ENCODE data around the gene ABCC1. TPM values are rescaled to one million over a fixed set of nuclear protein-coding genes. Genes with fewer than 3 reads are reported as not detected.
"Not testable (repeated sequence)": the region's sequence is repeated elsewhere in the genome, so short reads cannot be mapped to it uniquely, and the experiment has no call there.

The ABCC1 gene
- total RNA-seq, 1 donor from 2014 or later: 69.4 TPM

DNA sequence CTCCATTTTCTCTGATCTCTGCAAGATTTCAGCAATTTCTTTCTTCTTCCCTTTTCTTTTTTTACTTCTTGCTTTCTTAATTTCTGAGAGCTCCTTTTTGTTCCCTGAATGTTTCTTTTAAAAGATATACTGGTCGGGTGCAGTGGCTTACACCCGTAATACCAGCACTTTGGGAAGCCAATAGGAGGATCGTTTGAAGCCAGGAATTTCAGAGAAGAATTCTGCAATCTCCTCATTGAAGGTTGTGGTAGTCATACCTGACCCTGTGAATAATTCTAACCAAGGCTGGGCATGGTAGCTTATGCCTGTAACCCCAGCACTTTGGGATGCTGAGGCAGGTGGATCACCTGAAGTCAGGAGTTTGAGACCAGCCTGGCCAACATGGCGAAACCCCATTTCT lies 15.6 kb upstream of the ABCC1 start:
- no peak for DNase-seq (ENCODE audit: low spot score in 2 of 2, unreplicated experiment in 2 of 2)
- peaks cover 2% of the 10 kb centered on the region for H3K36me3 Mint-ChIP-seq
- H3K27me3 Mint-ChIP-seq (ENCODE audit: low read depth): peaks cover 2% of the 10 kb centered on the region
- H3K4me3 Mint-ChIP-seq: no peak overlapping the region
- TF ChIP-seq, protein P1, sequence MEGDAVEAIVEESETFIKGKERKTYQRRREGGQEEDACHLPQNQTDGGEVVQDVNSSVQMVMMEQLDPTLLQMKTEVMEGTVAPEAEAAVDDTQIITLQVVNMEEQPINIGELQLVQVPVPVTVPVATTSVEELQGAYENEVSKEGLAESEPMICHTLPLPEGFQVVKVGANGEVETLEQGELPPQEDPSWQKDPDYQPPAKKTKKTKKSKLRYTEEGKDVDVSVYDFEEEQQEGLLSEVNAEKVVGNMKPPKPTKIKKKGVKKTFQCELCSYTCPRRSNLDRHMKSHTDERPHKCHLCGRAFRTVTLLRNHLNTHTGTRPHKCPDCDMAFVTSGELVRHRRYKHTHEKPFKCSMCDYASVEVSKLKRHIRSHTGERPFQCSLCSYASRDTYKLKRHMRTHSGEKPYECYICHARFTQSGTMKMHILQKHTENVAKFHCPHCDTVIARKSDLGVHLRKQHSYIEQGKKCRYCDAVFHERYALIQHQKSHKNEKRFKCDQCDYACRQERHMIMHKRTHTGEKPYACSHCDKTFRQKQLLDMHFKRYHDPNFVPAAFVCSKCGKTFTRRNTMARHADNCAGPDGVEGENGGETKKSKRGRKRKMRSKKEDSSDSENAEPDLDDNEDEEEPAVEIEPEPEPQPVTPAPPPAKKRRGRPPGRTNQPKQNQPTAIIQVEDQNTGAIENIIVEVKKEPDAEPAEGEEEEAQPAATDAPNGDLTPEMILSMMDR (IDR thresholded peaks at IDR 0.05; ENCODE audit: unreplicated experiment): no peak
- H3K4me1 Mint-ChIP-seq: no peaks in the 10 kb centered on the region
- peaks cover 8% of the 10 kb centered on the region for H3K9me3 Mint-ChIP-seq
- H3K27ac Mint-ChIP-seq: no peak overlapping the region

DNA sequence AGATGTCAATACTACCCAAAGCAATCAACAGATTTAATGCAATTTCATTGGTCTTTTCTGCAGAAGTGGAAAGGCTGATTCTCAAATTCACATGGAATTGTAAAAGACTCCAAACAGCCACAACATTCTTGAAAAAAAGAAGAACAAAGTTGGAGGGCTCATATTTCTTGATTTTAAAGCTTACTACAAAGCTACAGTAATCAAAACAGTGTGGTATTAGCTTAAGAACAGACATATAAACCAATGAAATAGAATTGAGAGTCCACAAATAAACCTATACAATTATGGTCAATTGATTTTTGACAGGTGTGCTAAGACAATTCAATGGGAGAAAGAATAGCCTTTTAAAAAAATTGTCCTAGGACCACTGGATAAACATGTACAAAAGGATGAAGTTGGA lies 14.4 kb upstream of the ABCC1 start:
- Mint-ChIP-seq H3K27ac (no peak overlapping the region), H3K4me3 (no peak overlapping the region), H3K4me1 (no peaks in the 10 kb centered on the region), H3K27me3 (ENCODE audit: low read depth) (peaks cover 2% of the 10 kb centered on the region), H3K9me3 (peaks cover 8% of the 10 kb centered on the region), H3K36me3 (peaks cover 2% of the 10 kb centered on the region)
- no peak for DNase-seq (ENCODE audit: low spot score in 2 of 2, unreplicated experiment in 2 of 2)
- TF ChIP-seq, protein P1 (IDR thresholded peaks at IDR 0.05; ENCODE audit: unreplicated experiment): no peak

DNA sequence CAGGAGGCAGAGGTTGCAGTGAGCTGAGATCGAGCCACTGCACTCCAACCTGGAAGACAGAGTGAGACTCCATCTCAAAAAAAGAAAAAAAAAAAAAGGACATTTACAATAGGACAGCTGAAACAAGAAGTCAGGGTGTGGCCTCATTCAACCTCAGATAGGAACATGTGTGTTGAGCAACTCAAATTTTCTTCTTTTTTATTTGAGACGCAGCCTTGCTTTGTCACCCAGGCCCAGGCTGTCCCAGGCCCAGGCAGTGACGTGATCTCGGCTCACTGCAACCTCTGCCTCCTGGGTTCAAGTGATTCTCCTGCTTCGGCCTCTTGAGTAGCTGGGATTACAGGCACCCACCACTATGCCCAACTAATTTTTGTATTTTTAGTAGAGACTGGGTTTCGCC lies 12.6 kb upstream of the ABCC1 start:
- not testable (repeated sequence) for H3K4me3 Mint-ChIP-seq; DNase-seq (ENCODE audit: low spot score in 2 of 2, unreplicated experiment in 2 of 2); H3K4me1 Mint-ChIP-seq; H3K27me3 Mint-ChIP-seq (ENCODE audit: low read depth); H3K36me3 Mint-ChIP-seq; H3K9me3 Mint-ChIP-seq; H3K27ac Mint-ChIP-seq

DNA sequence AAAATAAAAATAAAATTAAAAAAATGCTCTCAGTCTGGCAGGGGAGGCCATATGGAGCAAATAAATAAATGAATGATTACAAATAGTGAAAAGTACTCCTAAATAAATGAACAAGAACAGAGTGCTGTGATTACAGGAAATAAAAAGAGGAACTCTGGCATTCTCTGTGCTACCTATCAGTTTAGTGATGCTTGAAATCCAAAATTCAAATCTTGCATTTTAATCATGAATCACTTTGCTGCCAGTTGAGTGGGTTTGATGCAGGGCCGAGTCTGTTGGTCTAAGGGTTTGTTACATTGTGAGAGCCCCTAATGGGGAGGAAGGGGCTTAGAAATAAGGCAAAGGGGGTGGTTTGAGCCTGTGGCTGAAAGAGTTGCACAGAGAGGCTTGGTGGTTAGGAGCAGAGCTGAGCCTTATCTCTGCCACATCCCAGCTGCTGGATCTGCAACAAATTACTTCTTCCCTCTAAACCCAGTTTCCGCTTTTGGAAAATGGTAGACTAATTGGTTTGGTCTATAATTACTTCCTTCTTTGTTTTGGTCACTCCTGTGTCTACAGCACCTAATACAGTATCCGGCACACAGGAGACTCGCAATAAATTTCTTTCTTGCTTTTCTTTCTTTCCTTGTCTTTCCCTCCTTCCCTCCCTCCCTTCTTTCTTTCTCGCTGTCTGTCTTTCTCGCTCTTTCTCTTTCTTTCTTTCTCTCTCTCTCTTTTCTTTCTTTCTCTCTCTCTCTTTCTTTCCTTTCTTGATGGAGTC lies 6.3 kb upstream of the ABCC1 start:
- Mint-ChIP-seq H3K4me1 (peaks cover 1% of the 10 kb centered on the region), H3K36me3 (no peaks in the 10 kb centered on the region), H3K4me3 (no peak overlapping the region), H3K27ac (no peak overlapping the region), H3K27me3 (ENCODE audit: low read depth) (peaks cover 8% of the 10 kb centered on the region), H3K9me3 (no peaks in the 10 kb centered on the region)
- DNase-seq (ENCODE audit: low spot score in 2 of 2, unreplicated experiment in 2 of 2): no peak
- TF ChIP-seq, protein P1 (IDR thresholded peaks at IDR 0.05; ENCODE audit: unreplicated experiment): no peak

DNA sequence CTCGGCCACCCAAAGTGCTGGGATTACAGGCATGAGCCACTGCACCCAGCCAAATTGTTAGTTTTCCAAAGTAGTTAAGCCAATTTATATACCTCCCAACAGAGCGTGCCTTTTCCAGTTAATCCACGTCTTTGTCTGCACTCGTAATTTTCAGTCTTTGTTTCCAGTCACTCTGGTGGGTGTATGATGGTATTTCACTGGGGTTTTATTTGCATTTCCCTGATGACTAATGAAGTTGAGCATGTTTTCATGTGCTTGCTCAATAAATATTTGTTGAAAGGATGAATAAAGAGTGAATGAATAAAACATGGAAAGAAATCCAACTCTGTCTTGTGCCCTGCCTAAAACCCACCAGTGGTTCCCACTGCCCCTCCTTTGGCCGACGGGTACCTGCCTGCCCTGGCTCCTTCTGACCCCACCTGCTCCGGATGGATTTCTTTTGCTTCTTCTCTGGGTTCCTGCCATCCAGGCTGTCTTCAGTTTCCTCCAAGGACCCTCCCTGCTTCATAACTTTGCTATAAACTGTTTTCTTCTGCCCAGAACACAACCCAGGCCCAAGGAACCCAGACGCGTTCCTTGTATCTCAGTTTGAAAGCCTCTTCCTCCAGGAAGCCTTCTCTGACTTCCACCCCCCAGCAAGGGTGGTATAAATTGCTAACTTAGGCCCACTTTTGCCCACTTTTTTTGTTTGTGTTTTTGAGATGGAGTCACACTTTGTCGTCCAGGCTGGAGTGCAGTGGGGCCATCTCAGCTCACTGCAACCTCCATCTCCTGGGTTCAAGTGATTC lies 3.0 kb upstream of the ABCC1 start:
- DNase-seq (ENCODE audit: low spot score in 2 of 2, unreplicated experiment in 2 of 2): no peak
- TF ChIP-seq, protein P1 (IDR thresholded peaks at IDR 0.05; ENCODE audit: unreplicated experiment): no peak
- Mint-ChIP-seq H3K27me3 (ENCODE audit: low read depth) (peaks cover 8% of the 10 kb centered on the region), H3K27ac (no peak overlapping the region), H3K4me3 (no peak overlapping the region), H3K36me3 (no peaks in the 10 kb centered on the region), H3K4me1 (peaks cover 14% of the 10 kb centered on the region), H3K9me3 (no peaks in the 10 kb centered on the region)

DNA sequence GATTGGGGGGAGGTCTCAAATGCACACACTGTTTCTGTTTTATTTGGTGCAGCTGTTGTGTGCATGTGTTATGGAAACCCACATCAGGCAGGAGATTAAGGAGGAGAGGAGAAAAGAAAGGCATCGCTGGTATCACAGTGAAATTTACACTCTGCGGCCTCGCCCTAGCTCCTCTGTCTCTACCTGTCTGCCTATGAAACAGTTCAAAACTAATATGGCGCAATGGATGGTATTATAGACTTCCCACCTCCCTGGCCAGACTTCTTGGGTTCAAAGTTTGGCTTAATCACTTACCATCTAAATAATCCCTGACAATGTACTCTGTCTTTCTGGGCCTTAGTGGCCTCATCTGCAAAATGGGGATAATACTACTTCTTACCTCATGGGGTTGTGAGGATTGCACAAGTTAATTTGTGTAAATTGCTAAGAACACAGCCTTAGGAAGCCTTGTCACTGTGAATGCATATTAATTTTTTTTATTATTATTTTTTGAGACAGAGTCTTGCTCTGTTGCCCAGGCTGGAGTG lies 1.4 kb upstream of the ABCC1 start:
- H3K4me3 Mint-ChIP-seq: peak overlapping the region; percentile 28
- H3K36me3 Mint-ChIP-seq: no peaks in the 10 kb centered on the region
- peaks cover 8% of the 10 kb centered on the region for H3K27me3 Mint-ChIP-seq (ENCODE audit: low read depth)
- H3K4me1 Mint-ChIP-seq: peaks cover 17% of the 10 kb centered on the region
- TF ChIP-seq, protein P1 (IDR thresholded peaks at IDR 0.05; ENCODE audit: unreplicated experiment): no peak
- DNase-seq (ENCODE audit: low spot score in 2 of 2, unreplicated experiment in 2 of 2): no peak
- H3K9me3 Mint-ChIP-seq: no peaks in the 10 kb centered on the region
- no peak overlapping the region for H3K27ac Mint-ChIP-seq
